Activated gamma-delta T cell (primary cell): ENCODE data around the gene RDH12.
"Not testable (repeated sequence)": the region's sequence is repeated elsewhere in the genome, so short reads cannot be mapped to it uniquely, and the experiment has no call there.

ENCODE experiments used
- DNase-seq: peaks from one replicate; lab custom pipeline; 2025; lab: John Stamatoyannopoulos, UW
- total RNA-seq, 2 donors: gene quantifications; one replicate each; lab custom pipeline; 2026; lab: John Stamatoyannopoulos, UW

RDH12 gene
- total RNA-seq: 0 reads per million in 2 donors

DNA sequence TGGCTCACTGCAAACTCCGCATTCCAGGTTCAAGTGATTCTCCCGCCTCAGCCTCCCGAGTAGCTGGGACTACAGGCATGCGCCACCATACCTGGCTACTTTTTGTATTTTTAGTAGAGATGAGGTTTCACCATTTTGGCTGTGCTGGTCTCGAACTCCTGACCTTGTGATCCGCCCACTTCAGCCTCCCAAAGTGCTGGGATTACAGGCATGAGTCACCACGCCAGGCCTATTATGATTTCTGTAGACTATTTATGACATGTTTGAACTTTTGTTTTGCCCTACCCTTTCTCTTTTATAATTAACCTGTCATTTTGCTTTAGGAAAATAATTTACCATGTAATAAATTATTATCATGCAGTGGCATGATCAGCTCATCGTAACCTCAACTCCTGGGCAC is at the start of gene RDH12:
Gene RDH12 (plus strand): TSS at position 395 of the 400 bp plus-strand sequence. CDS start 20,757 bp downstream, outside the sequence.
- not testable (repeated sequence) for DNase-seq

DNA sequence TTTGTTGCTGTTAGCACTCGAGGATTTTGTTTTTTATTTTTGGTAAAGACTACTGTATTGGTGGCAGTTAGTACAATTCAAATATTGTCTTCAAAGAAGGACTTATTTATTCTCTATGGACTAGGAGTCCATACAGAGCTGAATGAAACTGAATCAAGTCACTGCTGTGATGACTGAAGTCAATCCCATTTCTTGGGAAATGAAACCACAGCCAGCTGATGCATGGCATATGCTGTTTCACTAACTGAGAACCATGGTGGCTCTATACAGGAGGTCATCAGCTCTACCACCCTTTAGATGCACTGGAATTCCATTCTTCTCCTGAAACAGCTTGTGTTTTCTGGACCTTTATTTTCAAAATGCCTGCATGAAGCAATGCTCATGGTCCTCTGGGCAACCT is 49.5 kb upstream of the RDH12 start:
- no peak for DNase-seq

DNA sequence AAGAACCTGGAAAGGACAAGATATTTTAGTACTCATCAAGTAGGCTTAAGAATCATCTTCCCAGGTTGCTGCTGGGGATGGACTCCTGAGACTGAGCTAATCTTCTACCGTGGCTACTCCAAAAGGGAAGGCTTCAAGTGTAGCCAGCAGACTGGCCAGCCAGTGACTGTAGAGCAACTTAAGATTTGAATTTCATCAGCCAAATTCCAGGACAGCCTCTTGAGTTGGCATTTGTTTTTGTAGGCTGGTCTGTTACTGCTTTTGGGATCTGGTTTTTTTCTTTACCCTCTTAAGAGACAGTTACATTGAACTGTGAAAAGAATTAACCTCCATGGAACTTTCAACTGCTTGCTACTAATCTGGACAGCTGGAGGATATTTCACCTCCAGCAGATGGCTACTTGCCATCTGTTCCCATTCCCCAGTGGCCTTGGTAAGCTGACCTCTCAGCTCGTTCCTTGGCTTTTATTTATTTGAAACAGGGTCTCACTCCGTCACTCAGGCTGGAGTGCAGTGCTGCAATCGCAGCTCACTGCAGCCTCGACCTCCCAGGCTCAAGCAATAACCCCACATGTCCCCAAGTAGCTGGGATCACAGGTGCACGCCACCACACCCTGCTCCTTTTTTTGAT is 47.9 kb upstream of the RDH12 start:
- DNase-seq: no peak

DNA sequence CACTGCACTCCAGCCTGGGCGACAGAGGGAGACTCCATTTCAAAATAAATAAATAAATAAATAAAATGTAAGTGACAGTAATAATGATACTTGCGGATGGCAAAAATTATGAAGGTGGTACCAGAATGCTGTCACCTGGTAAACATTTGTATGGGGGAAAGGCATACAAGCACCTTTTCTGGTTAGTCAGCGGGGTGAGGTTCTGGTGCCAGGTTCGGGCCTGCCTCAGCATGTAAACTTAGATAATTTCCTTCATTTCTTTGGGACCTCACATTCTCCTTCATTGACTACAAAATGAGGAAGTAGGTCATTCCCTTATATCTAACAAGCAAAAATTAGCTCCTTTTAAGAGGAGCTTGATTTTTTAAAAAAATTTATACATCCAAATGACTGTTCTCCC is 38.1 kb upstream of the RDH12 start:
- no peak for DNase-seq

DNA sequence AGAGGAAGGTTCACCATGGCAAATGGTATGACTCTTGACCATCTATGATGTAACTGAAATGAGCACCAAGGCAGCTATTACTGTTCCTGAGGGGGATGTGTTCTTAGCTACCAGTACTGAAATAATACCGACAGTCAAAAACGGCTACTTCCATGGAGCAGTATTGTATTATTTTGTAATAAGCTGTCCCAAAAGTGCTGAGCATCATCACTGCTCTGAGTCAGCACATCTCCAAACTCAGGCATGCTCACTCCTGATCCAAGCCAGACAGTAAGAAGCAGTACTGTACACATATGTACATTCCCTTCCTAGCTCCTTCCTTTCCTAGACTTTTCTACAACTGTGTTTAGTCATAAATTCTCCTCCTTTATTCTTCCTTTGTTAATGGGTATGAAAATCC is 35.8 kb upstream of the RDH12 start:
- no peak for DNase-seq

DNA sequence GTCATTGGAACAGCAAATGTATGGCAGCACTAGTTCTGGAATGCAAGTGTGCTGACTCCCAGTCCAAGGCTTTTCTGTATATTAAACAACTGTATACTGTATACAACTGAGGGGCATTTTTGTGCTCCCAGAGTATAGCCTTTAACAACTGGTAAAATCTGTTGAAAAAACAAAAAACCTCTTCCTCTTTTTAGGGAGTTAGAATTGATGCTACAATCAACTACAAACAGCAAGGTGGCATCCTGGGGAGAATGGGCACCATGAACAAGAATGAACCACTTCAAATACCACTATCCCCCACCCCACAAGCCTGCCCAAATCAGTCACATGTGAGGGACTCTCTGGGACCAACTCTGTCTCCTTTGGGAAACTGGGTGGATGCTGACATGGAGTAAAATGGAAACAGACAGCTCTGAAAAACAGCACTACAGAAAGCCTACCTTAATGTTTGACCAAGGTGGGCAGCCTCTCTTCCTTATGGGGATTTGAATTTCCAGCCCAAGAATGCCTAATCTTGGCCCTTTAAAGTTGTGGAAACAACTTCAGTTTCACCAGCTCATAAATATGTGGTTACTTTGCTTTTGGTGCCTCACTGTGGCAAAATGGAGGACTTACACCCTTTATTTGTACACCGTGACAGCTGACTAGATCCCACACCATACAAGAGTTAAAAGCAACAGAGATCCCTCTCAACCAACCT is 34.8 kb upstream of the RDH12 start:
- no peak for DNase-seq

DNA sequence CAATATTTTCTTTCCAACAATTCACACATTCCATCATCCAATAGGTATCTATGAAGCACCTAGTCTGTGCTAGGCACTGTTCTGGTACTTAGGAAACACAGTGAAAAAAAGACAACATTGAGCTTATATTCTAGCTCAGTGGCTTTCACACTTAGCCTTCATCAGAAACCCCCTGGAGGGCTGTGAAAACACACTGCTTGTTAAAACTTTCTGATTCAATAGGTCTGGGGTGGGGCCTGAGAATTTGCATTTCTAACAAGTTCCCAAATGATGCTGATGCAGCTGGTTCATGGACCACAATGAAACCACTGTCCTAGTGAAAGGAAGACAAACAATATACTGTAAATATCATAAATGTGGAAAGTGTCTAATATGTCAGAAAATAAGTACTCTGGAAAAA is 33.1 kb upstream of the RDH12 start:
- DNase-seq: no peak

DNA sequence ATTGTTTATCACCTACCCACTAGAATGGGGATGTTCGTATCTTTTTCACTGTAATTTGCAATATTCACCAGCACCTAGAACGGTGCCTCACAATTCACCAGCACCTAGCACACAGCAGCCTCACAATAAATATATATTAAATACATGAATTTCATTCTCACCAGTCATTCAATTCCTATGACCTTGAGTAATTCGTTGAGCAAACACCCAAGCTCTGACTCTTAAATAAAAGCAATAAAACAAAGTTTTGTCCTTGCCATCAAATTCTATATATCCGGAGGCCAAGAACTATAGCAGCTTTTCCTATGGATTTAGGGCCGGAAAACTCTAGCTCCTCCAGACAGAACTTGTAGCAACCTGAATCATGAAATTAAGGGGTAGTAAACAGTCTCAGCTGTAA is 28.2 kb upstream of the RDH12 start:
- no peak for DNase-seq

DNA sequence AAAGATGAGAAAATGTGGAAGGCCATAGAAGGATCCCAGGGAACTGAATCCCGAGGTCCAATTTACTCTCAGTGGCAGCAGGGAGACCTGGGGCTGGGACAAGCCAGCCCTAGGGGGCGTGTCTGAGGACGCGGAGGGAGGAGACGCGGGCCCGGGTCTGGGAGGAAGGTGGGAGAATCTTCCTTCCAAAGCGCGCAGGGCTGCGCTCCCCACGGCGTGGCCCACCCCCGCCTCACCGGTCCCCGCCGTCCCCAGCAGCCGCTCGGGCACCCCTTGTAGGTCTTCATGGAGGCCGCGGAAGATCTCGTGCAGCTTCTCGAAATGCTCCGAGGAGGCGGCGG is 27.6 kb upstream of the RDH12 start:
- peak; percentile 41 for DNase-seq

DNA sequence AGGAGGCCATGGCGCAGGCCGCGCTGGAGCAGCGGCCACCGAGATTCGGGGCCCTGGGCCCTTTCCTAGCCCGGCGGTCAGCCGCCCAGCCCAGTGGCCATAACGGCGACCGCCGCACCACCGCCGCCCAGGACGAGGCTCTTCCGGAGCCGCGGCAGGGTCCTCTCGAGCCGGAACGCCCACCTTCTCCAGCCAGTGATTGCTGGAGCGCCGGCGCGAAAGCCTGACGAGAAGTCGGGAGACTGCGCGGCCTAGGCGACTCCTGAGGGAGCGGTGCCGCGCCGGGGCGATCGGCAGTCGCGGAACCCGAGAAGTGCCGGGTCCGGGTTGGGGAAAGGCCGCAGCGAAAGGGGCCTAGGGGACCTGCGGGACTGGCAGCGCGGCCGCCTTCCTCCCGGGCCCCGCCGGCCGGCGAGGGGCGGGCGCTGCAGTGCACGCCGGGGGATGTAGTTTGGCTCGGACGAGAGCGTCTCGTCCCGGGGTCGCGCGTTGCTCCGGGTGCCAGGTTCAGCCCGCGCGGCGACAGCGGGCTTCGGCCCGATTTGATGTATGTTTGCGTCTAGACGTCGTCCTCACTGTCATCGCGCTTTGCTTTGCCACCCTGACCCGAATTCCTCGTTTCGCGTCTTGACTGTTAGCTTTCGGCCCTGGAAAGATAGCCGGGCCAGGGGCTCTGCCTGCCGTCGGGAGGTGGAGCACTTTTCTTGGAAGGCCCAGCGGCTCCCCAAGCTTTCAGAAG is 27.0 kb upstream of the RDH12 start, which contains the start of gene VTI1B:
Gene VTI1B (minus strand): TSS at position 153 of the 739 bp plus-strand sequence. CDS start 143 bp downstream, at position 10.
- peak; percentile 70 for DNase-seq

DNA sequence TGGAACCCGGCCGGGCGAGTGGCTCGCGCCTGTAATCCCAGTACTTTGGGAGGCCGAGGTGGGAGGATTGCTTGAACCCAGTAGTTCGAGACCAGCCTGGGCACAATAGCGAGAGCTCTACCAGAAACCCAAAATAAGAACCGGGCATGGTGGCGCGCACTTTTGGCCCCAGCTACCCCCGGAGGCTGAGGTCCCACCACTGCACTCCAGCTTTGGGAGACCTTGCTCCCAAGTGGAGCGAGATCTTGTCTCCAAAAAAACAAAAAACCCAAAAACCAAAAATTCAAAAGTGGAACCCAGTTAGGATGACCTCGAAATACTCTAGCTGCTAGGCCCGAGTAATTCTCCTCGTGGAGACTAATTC is 26.5 kb upstream of the RDH12 start:
- DNase-seq: no peak

DNA sequence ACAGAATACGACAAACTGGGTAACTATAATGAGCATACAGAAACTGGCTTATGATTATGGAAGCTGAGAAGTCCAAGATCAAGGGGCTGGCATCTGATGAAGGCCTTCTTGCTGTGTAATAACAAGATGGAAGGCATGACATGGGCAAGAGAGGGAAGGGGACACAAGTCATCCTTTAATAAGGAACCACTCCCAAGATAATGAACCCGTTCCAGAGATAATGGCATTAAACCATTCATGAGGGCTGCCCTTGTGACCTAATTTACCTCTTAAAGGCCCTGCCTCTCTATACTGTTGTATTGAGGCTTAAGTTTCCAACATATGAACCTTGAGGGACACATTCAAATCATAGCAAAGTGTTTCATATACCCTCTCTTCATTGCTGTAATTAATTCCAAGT is 22.7 kb upstream of the RDH12 start:
- no peak for DNase-seq

DNA sequence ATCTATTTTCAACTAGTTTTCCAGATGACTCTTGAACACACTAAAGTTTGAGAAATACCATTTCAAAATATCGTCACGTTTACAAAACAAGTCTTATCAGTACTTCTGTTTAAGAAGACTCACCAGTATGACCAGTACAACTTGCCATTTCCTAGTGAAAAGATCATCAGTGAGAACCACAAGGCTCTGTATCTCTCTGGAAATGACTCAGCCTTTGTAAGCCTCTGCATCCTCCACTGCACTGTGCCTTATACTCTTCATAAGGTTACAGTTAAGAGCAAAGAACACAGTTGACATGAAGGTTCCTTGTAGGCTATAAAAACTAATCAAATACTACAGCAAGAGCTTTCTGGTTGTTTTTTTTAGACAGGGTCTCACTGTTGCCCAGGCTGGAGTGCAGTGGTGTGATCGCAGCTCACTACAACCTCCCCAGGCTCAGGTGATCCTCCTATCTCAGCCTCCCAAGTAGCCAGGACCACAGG is 21.5 kb upstream of the RDH12 start:
- no peak for DNase-seq

DNA sequence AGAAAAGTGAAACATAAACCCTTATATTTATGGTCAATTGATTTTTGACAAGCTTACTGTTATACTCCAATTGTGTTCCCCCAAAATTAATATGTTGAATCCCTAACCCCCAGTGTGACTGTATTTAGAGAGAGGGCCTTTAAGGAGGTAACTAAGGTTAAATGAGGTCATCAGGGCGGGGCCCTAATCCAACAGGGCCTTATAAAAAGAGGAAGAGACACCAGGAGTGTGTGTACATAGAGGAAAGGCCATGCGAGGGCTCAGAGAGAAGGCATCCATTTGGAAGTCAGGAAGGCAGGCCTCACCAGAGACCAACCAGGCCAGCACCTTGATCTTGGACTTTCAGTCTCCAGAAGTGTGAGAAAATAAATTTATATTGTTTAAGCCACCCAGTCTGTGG is 20.7 kb upstream of the RDH12 start:
- DNase-seq: no peak

DNA sequence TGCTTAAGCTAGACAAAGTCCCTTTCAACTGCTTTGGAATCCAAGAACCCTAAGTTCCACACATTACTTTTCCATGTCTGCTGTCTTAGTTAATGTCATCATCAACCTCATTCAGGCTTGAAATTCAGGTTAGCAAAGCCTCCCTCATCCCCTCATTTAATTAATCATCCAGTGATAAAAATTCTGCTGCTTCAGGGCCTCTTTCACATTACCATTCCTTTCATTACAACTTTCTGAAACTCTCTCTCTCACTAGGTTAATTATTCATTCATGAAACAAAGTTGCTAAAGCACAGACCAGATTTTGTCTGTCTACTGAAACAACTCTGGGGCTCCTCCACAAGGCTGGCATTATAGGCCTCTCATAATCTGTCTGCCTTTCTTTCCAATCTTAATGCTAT is 17.8 kb upstream of the RDH12 start:
- DNase-seq: no peak

DNA sequence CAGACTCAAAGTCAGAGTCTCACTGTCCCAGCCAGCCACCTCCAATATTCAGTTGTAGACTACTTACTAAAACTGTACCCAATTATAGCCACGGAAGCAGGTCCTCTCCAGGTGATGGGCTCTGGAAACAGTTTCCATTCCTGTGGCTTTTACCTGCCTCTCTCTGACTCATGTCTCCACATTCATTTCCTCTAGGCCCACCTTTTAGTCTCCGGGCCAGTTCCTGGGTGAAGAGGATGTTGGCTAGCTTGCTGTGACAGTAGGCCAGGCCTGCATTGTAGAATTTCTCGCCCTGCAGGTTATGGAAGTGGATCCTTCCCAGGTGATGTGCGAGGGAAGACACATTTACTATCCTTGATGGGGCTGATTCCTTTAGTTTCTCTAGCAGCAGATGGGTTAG is 11.7 kb upstream of the RDH12 start:
- no peak for DNase-seq

DNA sequence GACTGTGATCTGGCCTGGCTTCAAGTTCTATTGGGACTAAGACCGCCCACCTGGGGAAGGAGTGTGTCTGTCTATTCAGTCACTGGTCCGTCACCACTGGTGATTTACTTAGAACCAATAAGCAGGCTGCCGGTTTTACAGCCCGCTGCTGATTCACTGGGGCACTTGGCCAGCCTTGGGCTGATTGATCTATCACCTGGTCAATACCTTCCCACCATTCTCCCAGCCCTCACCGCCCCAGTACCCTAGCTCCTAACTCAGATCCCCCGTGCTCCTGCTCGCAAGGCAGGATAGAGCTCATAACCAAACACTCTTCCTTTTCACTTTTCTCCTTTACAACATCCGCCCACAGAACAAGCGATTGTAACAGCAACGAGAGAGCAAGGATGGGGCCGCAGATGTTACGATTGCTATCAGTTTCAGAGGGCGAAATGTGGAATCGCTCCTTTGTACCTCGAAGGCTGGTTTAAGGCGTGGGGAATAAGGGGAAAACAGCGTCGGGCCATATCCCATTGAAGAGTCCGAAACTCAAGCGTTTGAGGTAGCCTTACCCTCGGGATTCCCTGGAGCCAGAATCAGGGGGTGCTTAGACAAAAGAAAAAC is 6.8 kb upstream of the RDH12 start:
- no peak for DNase-seq

DNA sequence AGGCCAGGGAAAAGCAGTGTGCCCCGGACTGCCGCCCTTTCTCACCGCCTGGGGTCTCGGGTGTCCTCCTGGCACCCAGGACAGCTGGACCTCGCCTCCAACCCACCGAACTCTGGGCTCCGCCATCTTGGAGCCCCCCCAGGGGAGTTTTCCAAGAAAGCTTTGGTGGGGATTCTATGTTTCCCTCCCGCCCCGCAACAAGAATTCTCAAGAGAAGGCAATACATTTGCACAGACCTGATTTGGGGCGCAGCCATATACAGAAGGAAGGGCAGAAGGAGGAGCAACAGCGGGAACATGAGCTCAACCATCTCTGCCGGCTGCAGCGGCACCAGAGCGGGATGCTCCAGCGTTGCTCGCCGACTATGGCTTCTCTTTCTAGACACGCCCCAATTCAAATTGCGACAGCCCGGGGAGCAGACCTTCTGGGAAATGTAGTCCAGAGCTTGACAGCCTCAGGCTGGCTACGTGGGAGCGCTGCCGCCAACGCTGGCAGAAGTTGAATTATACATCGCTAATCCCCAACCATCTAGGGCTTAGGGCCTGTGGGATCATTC is 6.2 kb upstream of the RDH12 start, which contains the start of gene RDH11:
Gene RDH11 (minus strand): TSS at position 371 of the 556 bp plus-strand sequence. CDS start 61 bp downstream, at position 310.
- DNase-seq: peak; percentile 35

DNA sequence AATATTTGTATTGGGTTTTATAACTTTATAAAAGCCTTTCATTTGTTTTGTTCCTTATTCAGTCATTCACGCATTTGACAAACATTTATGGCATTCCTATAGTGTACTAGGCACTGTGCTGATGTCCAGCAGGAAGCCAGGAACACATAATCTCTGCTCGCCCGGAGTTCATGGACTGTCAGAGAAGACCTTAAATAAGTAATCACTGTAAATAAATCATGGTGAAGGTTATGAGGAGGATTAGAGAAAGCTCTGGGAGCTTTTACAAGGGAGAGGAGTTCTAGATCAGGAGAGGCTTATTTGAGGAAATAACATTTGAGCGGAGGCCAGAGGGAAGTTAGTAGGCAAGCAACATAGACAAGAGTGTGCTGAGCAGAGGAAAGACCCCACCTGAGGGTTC is 4.7 kb upstream of the RDH12 start:
- DNase-seq: no peak

DNA sequence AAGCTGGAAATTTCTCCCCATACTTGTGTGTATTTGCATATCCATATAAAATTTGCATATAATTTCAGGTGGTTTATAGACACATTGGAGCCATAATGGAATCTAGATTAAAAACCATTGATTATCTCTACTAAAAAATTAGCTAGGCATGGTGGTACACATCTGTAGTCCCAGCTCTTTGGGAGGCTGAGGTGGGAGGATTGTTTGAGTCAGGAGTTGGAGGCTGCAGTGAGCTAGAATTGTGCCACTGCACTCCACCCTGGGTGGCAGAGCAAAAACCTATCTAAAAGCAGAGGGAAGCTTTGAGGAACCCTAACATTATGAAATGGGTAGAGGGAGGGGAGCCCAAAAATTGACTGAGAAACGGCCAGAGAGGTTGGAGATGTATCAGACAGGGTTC is 3.5 kb upstream of the RDH12 start:
- DNase-seq: no peak

DNA sequence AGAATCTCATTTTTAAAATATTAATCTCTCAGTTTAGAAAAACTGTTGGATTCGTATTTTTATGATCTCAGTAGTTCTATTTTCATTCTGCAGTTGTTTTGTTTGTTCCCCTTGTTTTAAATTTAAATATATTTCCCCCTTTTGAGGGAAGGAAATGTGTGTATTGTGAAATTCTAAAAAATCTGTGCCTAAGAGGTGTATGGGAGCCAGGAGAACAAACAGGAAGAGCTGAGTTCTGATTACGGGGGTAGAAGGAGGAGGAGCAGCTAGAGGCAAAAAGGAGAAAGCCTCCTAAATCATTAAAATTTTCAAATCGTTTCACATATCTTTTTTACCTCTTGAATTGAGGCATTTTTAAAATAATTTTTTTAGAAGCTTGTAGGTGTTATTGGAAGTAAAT is 2.3 kb downstream of the RDH12 start:
- no peak for DNase-seq

DNA sequence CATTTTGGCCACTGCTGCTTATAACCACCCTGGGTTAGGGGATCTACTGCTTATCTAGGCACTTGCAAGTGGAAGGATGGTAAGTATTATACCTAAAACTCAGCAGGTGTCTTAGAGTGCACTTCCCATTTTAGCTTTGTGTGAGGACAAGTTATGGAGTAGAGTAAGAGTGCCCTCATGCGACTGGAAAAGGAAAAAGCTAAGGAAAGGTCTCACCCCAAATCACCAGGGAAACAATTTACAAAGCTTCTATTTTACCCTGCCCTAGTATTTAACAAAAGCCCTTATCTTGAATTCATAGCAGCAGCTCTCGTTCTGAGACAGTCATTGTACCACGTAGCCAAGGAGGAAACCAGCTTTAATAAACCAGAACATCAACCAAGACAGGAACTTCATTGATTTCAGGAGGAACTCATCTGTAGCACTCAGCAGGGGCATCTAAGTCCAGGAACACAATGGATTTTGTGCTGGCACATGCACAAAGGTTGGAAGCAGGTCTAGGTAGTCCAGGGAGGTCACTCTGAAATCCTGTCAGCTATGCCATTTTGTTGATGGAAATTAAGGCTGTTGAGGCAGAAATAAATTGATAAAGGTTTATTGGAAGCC is 2.9 kb downstream of the RDH12 start:
- no peak for DNase-seq
